ENCODE results near the gene PSMD14. TPM values are rescaled to one million over a fixed set of nuclear protein-coding genes. Genes with fewer than 3 reads are reported as not detected.

PSMD14 gene
- polyA plus RNA-seq, 3 donors: 13.8 to 34.8 (median 34.3) TPM

GRCh38 chr2:161415034-161415986, 107.1 kb downstream of the PSMD14 start:
- H3K27ac ChIP-seq (ENCODE audit: low read depth, low read length): no peak overlapping the region
- 7 to 12% (median 10%) methylated on average over 29 of the region's 29 CpGs for WGBS, 3 donors

GRCh38 chr2:161415987-161416707, 107.9 kb downstream of the PSMD14 start, which contains the start of gene TBR1:
Gene TBR1, plus strand, starts transcription at chr2:161416297. Its CDS starts 114 bp downstream, at chr2:161416411.
- WGBS, 3 donors: 8 to 10% (median 9%) methylated on average over 16 of the region's 16 CpGs
- no peak within 1 kb of the TSS for H3K27ac ChIP-seq (ENCODE audit: low read depth, low read length)

- 8 to 9% (median 8%) methylated on average over 41 of the region's 41 CpGs for WGBS, 3 donors
- H3K27ac ChIP-seq (ENCODE audit: low read depth, low read length): no peak overlapping the region
Measured at GRCh38 chr2:161416708-161417437, 108.6 kb downstream of the PSMD14 start.

- H3K27ac ChIP-seq (ENCODE audit: low read depth, low read length): no peak overlapping the region
- 17 to 19% (median 18%) methylated on average over 21 of the region's 21 CpGs for whole genome bisulfite sequencing, 3 donors
Measured at GRCh38 chr2:161417438-161418274, 109.4 kb downstream of the PSMD14 start.

- 4 to 6% (median 5%) methylated on average over 15 of the region's 15 CpGs for WGBS, 3 donors
Measured at GRCh38 chr2:161418275-161418714, 110.1 kb downstream of the PSMD14 start.

DNA sequence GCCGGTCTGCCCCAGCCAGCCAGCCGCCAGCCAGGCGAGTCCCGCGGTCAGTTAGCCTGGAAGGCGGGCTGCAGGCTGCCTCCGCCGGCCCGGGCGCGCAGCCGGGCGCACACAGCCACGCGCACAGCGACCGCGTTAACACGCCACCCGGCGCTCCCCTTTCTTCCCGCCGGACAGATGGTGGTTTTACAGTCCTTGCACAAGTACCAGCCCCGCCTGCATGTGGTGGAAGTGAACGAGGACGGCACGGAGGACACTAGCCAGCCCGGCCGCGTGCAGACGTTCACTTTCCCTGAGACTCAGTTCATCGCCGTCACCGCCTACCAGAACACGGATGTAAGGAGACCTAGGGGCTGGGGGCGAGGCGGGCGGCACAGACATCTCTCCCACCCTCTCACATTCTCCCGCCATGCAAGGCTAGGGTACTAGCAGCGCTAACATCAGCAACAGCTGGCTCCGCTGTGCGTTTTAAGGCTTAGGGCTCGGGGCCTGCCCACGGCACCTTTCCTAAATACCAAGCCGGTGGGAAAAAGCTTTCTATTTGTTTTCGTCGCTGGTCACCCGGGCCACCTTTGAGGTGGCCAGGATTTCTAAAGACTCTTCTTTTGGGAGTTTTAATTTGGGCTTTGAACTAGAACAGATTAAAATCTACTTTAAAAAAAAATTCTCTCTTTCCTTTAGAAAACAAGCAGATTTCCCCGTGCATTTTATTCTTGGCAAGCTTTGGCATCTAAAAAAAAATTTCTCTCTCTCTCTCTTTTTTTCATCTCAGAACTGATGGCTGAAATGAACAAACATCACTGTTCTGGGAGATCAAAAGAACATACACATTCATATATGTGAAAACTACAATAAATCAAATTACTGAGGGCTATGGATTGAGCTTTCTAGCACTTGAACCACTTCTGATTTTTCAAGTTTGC, 110.8 kb downstream of the PSMD14 start:
- WGBS, 3 donors: 6% methylated on average over 45 to 49 of the region's 49 CpGs
- no peak overlapping the region for H3K27ac ChIP-seq (ENCODE audit: low read depth, low read length)

More at GRCh38 chr2:161418275-161418714, 110.1 kb downstream of the PSMD14 start:
- no peak overlapping the region for H3K27ac ChIP-seq (ENCODE audit: low read depth, low read length)

GRCh38 chr2:161419638-161420190, 111.5 kb downstream of the PSMD14 start:
- H3K27ac ChIP-seq (ENCODE audit: low read depth, low read length): no peak overlapping the region
- 45 to 61% (median 54%) methylated on average over 3 of the region's 3 CpGs for WGBS, 3 donors

- 38 to 45% (median 41%) methylated on average over 11 of the region's 11 CpGs for WGBS, 3 donors
- no peak overlapping the region for H3K27ac ChIP-seq (ENCODE audit: low read depth, low read length)
Measured at GRCh38 chr2:161420406-161421074, 112.3 kb downstream of the PSMD14 start.

- 26 to 44% (median 33%) methylated on average over 2 of the region's 2 CpGs for WGBS, 3 donors
- no peak overlapping the region for H3K27ac ChIP-seq (ENCODE audit: low read depth, low read length)
Measured at GRCh38 chr2:161421686-161422085, 113.5 kb downstream of the PSMD14 start.

DNA sequence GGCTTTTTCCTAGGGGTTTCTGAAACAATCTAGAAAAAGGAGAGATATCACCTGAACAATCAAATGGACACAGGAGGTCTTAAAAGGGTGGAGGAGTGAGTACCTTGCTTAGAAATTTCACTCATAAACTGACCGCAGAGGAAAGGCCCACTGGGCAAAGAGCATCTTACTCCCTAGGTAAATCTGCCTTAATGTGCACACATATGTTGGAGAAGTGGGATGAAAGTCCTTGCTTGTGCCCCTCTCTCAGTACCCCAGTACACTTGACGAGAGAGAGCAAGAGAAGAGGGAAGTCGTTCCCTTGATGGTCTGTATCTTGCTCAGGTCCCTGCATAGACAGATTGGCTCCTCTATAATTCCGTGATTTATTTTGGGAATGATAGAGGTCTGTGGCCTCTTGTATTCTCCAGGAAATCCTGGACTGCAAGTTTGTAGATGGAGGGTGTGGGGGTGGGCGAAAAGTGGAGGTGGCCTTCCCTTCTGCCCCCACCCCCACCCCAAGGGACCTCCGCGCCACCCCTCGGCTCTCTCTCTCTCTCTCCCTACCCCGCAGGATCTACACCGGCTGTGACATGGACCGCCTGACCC, 114.7 kb downstream of the PSMD14 start:
- WGBS, 3 donors: 24 to 26% (median 25%) methylated on average over 11 of the region's 11 CpGs

DNA sequence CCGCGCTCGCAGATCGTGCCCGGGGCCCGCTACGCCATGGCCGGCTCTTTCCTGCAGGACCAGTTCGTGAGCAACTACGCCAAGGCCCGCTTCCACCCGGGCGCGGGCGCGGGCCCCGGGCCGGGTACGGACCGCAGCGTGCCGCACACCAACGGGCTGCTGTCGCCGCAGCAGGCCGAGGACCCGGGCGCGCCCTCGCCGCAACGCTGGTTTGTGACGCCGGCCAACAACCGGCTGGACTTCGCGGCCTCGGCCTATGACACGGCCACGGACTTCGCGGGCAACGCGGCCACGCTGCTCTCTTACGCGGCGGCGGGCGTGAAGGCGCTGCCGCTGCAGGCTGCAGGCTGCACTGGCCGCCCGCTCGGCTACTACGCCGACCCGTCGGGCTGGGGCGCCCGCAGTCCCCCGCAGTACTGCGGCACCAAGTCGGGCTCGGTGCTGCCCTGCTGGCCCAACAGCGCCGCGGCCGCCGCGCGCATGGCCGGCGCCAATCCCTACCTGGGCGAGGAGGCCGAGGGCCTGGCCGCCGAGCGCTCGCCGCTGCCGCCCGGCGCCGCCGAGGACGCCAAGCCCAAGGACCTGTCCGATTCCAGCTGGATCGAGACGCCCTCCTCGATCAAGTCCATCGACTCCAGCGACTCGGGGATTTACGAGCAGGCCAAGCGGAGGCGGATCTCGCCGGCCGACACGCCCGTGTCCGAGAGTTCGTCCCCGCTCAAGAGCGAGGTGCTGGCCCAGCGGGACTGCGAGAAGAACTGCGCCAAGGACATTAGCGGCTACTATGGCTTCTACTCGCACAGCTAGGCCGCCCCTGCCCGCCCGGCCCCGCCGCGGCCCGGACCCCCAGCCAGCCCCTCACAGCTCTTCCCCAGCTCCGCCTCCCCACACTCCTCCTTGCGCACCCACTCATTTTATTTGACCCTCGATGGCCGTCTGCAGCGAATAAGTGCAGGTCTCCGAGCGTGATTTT, 115.5 kb downstream of the PSMD14 start:
- WGBS, 3 donors: 4% methylated on average over 94 to 125 of the region's 125 CpGs

More for the DNA sequence above, 114.7 kb downstream of the PSMD14 start:
- H3K27ac ChIP-seq (ENCODE audit: low read depth, low read length): no peak overlapping the region

GRCh38 chr2:161424394-161424769, 116.2 kb downstream of the PSMD14 start:
- no peak overlapping the region for H3K27ac ChIP-seq (ENCODE audit: low read depth, low read length)
- WGBS, 3 donors: 12 to 14% (median 13%) methylated on average over 9 of the region's 9 CpGs

More for the DNA sequence above, 115.5 kb downstream of the PSMD14 start:
- no peak overlapping the region for H3K27ac ChIP-seq (ENCODE audit: low read depth, low read length)

DNA sequence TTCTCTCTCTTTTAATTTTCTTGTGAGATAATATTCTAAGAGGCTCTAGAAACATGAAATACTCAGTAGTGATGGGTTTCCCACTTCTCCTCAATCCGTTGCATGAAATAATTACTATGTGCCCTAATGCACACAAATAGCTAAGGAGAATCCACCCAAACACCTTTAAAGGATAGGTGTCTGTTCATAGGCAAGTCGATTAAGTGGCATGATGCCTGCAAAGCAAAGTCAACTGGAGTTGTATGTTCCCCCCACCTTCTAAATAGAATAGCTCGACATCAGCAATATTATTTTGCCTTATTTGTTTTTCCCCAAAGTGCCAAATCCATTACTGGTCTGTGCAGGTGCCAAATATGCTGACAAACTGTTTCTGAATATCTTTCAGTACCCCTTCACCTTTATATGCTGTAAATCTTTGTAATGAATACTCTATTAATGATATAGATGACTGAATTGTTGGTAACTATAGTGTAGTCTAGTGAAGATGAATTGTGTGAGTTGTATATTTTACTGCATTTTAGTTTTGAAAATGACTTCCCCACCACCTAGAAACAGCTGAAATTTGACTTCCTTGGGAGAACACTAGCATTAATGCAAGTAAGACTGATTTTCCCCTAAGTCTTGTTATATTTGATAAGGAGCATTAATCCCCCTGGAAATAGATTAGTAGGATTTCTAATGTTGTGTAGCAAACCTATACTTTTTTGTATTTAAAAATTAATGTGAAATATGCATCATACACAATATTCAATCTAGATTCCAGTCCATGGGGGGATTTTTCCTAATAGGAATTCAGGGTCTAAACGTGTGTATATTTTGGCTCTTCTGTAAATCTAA, 116.9 kb downstream of the PSMD14 start:
- 19 to 21% (median 21%) methylated on average over 4 of the region's 4 CpGs for WGBS, 3 donors
- H3K27ac ChIP-seq (ENCODE audit: low read depth, low read length): no peak overlapping the region
